MM.1S (cell line): ENCODE data around the gene DPY19L2.
"Not testable (repeated sequence)": the region's sequence is repeated elsewhere in the genome, so short reads cannot be mapped to it uniquely, and the experiment has no call there.

Source experiments
- EZH2 ChIP-seq: fragments of 300-600 bp; sonication (generic); optimal IDR thresholded peaks from 2 replicates; pipeline ENCODE3; 2017; ENCODE audit warnings: low read depth, mild to moderate bottlenecking, antibody characterized with exemption, low read length, mixed read lengths
- EZH2phosphoT487 ChIP-seq: fragments of 300-600 bp; sonication (generic); IDR thresholded peaks from 2 replicates; pipeline ENCODE4 v1.6.1; 2018; ENCODE audit warnings: antibody characterized with exemption, low read length
- TF ChIP-seq, protein P1 (sequence below): fragments of 300-600 bp; sonication (generic); IDR thresholded peaks from 2 replicates; pipeline ENCODE4 v1.5.1; 2016; ENCODE audit warnings: antibody characterized with exemption, low read length, mixed read lengths

DNA sequence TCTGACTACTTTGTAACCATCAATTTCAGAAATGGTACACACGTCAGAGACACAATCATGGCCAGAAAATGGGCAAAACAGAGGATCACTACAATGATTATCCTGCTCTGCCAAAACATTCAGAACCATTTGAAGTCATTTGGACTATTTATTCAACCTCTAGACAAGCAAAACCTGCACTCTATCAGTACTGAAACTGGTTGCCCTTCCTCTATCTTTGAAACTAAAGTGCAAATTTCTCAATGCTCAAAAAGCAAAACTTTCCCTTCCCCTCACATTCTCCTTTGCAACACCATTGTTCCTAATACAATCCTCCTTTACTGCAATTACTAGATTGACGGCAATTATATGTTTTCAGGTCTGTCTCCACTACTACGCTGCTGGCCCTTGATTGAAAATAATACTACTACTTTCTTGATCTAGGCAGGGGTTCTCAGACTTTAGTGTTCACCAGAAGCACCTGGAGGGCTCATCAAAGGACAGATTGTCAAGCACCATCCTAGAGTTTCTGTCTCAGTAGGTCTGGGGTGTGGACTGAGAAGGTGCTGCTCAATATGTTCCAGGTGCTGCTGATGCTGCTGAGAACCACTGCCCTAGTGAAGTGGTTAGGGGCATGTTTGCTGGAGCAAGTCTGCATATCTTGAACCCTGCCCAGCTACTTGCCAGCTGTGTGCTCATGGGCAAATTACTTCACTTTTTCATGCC, 31.5 kb upstream of the DPY19L2 start:
- TF ChIP-seq, protein P1, sequence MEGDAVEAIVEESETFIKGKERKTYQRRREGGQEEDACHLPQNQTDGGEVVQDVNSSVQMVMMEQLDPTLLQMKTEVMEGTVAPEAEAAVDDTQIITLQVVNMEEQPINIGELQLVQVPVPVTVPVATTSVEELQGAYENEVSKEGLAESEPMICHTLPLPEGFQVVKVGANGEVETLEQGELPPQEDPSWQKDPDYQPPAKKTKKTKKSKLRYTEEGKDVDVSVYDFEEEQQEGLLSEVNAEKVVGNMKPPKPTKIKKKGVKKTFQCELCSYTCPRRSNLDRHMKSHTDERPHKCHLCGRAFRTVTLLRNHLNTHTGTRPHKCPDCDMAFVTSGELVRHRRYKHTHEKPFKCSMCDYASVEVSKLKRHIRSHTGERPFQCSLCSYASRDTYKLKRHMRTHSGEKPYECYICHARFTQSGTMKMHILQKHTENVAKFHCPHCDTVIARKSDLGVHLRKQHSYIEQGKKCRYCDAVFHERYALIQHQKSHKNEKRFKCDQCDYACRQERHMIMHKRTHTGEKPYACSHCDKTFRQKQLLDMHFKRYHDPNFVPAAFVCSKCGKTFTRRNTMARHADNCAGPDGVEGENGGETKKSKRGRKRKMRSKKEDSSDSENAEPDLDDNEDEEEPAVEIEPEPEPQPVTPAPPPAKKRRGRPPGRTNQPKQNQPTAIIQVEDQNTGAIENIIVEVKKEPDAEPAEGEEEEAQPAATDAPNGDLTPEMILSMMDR, result not testable (repeated sequence)
- TF ChIP-seq EZH2, EZH2phosphoT487: not testable (repeated sequence)
